ENCODE results near the gene RTN4RL1. TPM values are rescaled to one million over a fixed set of nuclear protein-coding genes. Genes with fewer than 3 reads are reported as not detected.
A peak's percentile ranks its signal among the peaks of the same experiment; 100 is the strongest.

Gene RTN4RL1
- total RNA-seq, 4 donors from 2014 or later = 1.4 to 4.9 (median 1.9) TPM; not detected in 1

DNA sequence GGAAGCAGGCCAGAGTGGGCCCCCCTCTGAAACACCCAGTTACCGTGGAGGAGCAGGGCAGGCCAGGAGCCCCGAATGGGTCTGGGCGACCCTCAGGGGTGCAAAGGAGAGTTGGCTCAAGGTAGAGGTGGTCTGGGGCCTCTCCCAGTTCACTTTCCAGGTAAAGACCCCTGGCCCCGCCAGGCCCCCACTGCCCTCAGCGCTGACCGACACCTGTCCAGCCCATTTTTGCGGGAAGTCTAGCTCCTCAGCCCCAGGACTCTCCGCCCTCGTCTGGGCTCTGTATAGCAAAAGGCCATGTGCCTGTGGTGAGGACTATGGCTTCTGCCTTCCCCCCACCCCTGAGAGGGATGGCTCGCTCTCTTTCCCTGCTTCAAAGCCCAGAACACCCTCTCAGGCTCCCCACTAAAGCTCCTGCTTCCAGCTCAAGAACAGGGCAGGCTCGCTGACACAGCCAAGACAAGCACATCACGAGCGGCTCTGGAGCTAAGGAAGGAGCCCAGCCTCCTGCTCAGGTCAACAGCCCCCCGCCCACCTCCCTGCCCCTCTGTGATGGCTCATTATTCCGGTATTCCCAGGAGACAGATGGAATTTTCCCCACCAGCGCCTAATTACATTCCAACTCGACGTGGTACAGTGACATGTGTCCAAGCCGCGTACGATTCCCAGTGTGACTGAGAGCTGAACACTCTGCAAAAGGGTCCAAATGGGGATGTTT is 59.4 kb downstream of the RTN4RL1 start:
- H3K36me3 ChIP-seq = no peaks in the 10 kb centered on the region
- DNase-seq = no peak
- no peak for TF ChIP-seq POLR2A (IDR thresholded peaks at IDR 0.05)
- no peak overlapping the region for H3K4me3 ChIP-seq
- no peaks in the 10 kb centered on the region for H3K9me3 ChIP-seq
- H3K4me1 ChIP-seq = no peaks in the 10 kb centered on the region
- no peaks in the 10 kb centered on the region for H3K27me3 ChIP-seq
- no peak overlapping the region for H3K27ac ChIP-seq
- intact Hi-C loops (cut with DNase I; ENCODE audit: low total_unique reads) = no loop called here

DNA sequence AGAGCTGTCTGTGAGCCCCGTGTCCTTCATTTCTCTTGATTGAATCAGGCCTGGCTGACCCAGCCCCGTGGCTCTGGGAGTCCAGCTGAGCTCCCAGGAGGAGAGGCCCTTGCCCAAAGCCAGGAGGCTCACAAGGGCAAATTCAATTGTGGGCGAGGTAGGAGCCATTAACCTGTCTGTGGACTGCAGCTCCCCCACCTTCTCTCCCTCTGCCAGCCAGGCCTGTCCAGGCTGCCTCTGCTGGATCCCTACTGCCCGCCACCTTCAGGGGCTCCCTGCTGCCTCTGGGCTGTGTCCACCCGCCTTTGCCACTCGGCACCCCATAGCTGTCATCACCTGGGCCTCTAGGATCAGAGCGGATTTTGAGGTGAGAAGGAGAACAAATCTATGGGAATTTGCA is 61.9 kb downstream of the RTN4RL1 start:
- Histone ChIP-seq H3K27me3 (no peaks in the 10 kb centered on the region), H3K27ac (no peak overlapping the region), H3K4me1 (no peaks in the 10 kb centered on the region), H3K4me3 (no peak overlapping the region), H3K36me3 (no peaks in the 10 kb centered on the region), H3K9me3 (no peaks in the 10 kb centered on the region)
- intact Hi-C loops (cut with DNase I; ENCODE audit: low total_unique reads) = no loop called here
- TF ChIP-seq, protein P1, sequence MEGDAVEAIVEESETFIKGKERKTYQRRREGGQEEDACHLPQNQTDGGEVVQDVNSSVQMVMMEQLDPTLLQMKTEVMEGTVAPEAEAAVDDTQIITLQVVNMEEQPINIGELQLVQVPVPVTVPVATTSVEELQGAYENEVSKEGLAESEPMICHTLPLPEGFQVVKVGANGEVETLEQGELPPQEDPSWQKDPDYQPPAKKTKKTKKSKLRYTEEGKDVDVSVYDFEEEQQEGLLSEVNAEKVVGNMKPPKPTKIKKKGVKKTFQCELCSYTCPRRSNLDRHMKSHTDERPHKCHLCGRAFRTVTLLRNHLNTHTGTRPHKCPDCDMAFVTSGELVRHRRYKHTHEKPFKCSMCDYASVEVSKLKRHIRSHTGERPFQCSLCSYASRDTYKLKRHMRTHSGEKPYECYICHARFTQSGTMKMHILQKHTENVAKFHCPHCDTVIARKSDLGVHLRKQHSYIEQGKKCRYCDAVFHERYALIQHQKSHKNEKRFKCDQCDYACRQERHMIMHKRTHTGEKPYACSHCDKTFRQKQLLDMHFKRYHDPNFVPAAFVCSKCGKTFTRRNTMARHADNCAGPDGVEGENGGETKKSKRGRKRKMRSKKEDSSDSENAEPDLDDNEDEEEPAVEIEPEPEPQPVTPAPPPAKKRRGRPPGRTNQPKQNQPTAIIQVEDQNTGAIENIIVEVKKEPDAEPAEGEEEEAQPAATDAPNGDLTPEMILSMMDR (IDR thresholded peaks at IDR 0.05) = no peak
- TF ChIP-seq POLR2A (IDR thresholded peaks at IDR 0.05) = no peak
- DNase-seq = no peak

DNA sequence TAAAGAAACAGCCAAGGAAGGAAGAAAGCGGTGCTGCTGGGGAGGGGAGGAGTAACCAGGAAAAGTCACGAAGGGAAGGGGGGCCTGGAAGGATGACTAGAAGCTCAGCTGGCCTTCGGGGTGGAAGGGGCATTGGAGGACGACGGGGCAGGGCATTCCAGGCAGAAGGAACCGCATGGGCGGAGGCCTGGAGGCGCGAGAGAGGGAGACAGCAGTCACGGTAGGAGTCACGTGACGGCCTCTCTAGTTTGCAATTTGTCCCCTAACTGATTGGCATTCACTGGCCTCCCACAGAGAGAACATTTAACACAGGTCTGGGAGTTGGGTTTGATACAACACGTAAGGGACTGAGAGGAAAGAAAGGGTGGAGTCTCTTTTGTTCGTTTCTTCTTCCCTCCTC is 63.9 kb downstream of the RTN4RL1 start:
- H3K9me3 ChIP-seq = no peaks in the 10 kb centered on the region
- H3K27ac ChIP-seq = no peak overlapping the region
- no peak overlapping the region for H3K4me3 ChIP-seq
- no peak for DNase-seq
- intact Hi-C loops (cut with DNase I; ENCODE audit: low total_unique reads) = no loop called here
- no peaks in the 10 kb centered on the region for H3K36me3 ChIP-seq
- no peaks in the 10 kb centered on the region for H3K27me3 ChIP-seq
- no peaks in the 10 kb centered on the region for H3K4me1 ChIP-seq
- no peak for TF ChIP-seq POLR2A (IDR thresholded peaks at IDR 0.05)
- TF ChIP-seq, protein P1 (IDR thresholded peaks at IDR 0.05) = no peak

DNA sequence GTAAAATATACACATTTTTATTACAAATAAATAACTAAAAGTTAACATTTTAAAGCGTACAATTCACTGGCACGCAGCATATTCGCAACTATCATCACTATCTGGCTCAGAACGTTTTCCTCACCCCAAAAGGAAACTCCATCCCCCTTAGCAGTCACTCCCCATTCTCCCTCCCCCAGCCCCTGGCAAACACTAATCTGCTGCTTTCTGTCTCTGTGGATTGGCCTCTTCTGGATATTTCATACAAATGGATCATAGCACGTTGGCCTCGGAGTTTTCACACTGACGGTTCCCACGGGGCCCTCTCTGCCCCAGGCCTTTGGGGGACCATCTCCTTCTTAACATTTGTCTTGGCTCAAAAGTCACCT is 64.6 kb downstream of the RTN4RL1 start:
- H3K27ac ChIP-seq = peak overlapping the region in 1 of 2 donors; percentile 46
- no peaks in the 10 kb centered on the region for H3K9me3 ChIP-seq
- H3K36me3 ChIP-seq = no peaks in the 10 kb centered on the region
- TF ChIP-seq POLR2A (IDR thresholded peaks at IDR 0.05) = no peak
- TF ChIP-seq, protein P1 (IDR thresholded peaks at IDR 0.05) = no peak
- intact Hi-C loops (cut with DNase I; ENCODE audit: low total_unique reads) = no loop called here
- H3K27me3 ChIP-seq = no peaks in the 10 kb centered on the region
- H3K4me1 ChIP-seq = no peaks in the 10 kb centered on the region
- DNase-seq = no peak
- no peak overlapping the region for H3K4me3 ChIP-seq

DNA sequence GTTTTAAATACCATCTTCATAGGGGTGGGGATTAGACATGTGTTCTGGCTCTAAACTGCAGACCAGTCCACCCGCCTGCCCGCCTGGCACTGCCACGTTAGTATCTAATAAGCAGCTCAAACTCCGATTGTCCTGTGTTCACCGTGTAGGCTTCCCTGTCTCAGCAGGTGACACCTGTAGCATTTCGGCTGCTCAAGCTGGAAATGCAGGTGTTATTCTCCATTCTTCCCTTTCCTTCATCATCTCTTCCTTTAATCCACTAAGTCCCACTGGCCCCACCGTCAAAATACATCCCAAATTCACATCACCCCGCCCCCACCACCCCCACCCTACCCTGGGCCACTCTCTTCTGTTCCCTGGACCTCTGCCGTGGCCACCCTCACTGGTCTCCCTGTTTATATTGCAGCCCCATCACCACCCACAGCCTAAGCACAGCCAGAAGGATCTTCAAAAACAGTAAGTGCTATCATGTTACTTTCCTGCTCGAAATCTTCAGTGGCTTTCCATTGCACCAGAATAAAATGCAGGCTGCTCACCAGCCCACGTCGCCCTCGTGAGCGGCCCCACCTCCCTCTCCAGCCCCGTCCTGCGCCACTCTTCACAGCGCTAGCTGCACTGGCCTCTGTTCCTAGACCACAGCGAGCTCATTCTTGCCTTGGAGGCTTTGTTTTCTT is 65.1 kb downstream of the RTN4RL1 start:
- intact Hi-C loops (cut with DNase I; ENCODE audit: low total_unique reads) = no loop called here
- DNase-seq = peak in 1 of 2 donors; percentile 27
- TF ChIP-seq POLR2A (IDR thresholded peaks at IDR 0.05) = no peak
- TF ChIP-seq, protein P1 (IDR thresholded peaks at IDR 0.05) = no peak
- Histone ChIP-seq H3K9me3 (no peaks in the 10 kb centered on the region), H3K27ac (peak overlapping the region in 1 of 2 donors; percentile 46), H3K36me3 (no peaks in the 10 kb centered on the region), H3K4me1 (no peaks in the 10 kb centered on the region), H3K27me3 (no peaks in the 10 kb centered on the region), H3K4me3 (no peak overlapping the region)
